B cell (primary cell): ENCODE measurements around the gene PEX7.

Experiments
- CTCF ChIP-seq: fragments of 200-600 bp; IDR thresholded peaks from one replicate; pipeline ENCODE4 v1.8.0; 2022; ENCODE audit warnings: antibody characterized with exemption, mild to moderate bottlenecking
- EZH2 ChIP-seq: IDR thresholded peaks from 2 replicates; pipeline ENCODE4 v1.6.1; 2012; ENCODE audit warnings: borderline replicate concordance, low read depth, mild to moderate bottlenecking, moderate library complexity, low read length; ENCODE audit not compliant: insufficient read depth, poor library complexity, severe bottlenecking

- no peak for TF ChIP-seq CTCF
- no peak for TF ChIP-seq EZH2
These were observed 135.8 kb downstream of the PEX7 start for GRCh38 chr6:136958168-136958567.
